IPS-18c (cell line): ENCODE results near the gene CENPO.

Experiments used
- H3K4me3 ChIP-seq: 2 replicates; pipeline ENCODE4 v1.7.0; 2013; ENCODE audit warnings: low read depth, mild to moderate bottlenecking, low read length, moderate library complexity; ENCODE audit not compliant: insufficient read depth
- H3K9me3 ChIP-seq: one replicate; pipeline ENCODE4 v1.6.1; 2013; ENCODE audit warnings: mild to moderate bottlenecking, low read length, moderate library complexity; ENCODE audit not compliant: control insufficient read depth, insufficient read depth

CENPO gene

GRCh38 chr2:24818721-24819167, 25.5 kb downstream of the CENPO start:
- Histone ChIP-seq H3K9me3 (no peaks in the 10 kb centered on the region), H3K4me3 (no peak overlapping the region)

GRCh38 chr2:24819442-24820174, 26.4 kb downstream of the CENPO start:
- Histone ChIP-seq H3K9me3 (no peaks in the 10 kb centered on the region), H3K4me3 (no peak overlapping the region)

DNA sequence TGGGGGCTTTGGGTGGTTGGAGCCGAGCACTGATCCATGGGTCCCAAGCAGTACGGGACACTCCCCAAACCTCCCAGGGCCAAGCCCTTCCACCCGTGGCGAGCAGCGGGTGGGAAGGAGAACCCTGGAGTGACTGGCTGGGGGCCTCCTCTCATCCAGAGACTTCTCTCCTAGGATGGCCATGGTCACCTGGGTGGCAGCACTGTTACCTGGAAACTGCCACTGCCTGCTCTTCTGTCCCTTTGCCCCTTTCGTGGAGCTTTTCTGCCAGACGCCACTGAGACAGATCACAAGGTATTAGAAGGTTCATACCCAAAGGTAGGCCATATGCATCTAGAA, 26.9 kb downstream of the CENPO start:
- Histone ChIP-seq H3K4me3 (no peak overlapping the region), H3K9me3 (no peaks in the 10 kb centered on the region)

DNA sequence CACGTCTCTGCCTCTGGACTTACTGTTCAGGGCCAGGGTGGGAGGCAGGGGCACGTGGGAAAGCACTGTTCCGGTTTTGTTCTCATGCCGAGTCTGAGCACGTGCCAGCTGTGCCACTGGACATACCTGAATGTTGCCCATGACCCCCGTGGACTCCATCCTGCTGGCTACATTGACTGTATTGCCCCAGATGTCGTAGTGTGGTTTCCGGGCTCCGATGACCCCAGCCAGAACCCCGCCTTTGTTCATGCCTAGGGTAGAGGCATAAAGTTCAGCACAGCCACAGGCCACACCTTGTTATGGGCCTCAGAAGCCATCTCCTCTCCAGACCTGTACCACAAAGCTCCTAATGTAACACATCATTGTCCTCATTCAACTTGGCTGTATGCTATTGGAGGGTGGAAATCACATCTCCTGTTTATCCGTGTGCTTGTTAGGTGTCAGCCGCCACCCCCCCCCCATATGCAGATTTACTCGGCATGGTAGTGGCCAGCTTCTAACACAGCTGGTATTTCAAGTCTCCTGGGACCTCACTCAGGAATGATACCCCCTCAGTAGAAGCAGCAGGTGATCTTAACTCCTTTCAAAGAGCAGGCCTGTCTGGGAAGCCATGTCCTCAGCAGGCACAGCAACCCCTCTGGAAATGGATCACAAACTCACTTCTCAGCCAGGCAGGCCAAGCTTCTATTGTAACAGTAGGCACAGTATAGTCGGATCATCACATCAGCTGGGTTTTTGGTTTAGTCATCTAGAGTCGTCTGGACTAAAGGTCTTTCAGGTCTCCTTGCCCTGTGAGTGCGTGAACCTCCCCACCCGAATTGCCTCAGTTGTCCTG, 27.6 kb downstream of the CENPO start:
- H3K4me3 ChIP-seq: peak overlapping the region; percentile 21; the same call in 1 of the 2 replicates
- H3K9me3 ChIP-seq: no peaks in the 10 kb centered on the region

DNA sequence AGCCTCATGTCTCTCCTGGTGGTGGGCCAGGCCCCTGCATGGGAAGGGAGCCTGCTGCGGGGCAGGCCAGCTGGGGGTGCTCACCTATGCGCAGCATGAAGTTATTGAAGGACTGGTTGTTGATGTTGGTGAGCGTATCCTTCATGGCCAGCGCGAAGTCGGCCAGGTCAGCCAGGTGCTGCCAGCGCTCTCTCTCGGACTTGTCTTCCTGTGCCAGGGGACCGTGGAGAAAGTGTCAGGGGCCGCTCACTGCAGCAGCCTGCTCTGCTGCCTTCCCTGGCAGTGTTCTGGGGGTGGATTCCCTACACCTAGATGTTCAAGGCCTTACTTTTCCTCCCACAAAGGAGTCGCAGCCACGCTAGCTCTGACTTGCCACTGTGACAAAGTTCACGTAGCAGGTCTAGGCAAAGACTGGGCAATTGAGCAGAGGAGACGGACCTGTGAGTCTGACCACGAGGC, 28.2 kb downstream of the CENPO start:
- peak overlapping the region; percentile 21; the same call in 1 of the 2 replicates for H3K4me3 ChIP-seq
- no peaks in the 10 kb centered on the region for H3K9me3 ChIP-seq

GRCh38 chr2:24822049-24822706, 29.0 kb downstream of the CENPO start:
- H3K4me3 ChIP-seq: no peak overlapping the region

GRCh38 chr2:24824071-24824588, 30.9 kb downstream of the CENPO start:
- no peak overlapping the region for H3K4me3 ChIP-seq

More at GRCh38 chr2:24822049-24822706, 29.0 kb downstream of the CENPO start:
- H3K9me3 ChIP-seq: no peaks in the 10 kb centered on the region

DNA sequence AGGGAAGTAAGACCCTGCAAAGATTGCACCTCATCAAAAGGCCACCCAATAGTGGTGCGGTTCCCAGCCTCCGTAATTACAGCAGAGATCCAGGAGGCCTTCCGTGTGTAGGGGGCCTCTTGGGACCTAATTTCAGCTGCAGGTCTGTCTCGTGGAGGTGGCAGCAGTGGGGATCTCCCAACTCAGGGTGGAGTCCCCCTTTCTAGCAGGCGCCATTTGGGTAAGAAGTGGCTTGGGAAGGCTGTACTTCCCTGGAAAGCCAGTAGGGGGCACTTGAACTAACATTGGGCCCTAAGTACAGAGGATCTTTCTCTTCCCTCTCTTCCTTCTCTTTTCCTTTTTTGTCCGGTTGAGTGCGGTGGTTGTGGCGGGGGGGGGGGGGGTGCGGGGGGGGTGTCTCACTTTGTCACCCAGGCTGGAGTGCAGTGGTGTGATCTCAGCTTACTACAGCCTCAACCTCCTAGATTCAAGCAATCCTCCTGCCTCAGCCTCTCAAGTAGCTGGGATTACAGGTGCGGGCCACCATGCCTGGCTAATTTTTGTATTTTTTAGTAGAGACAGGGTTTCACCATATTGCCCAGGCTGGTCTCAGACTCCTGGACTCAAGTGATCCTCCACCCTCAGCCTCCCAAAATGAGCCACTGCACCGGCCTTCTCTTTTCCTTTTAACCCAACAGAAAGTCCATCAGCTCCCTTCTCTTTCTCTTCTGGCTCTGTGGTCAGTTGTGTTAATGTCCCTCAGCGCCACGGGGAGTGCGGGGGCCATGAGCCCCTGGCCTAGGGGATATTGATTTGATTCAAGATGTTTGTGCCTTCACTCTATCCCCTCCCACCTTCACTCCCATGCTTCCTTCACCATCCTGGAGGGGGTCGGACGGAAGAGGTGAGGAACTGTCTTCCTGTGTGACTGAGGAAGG, 32.0 kb downstream of the CENPO start:
- no peak overlapping the region for H3K4me3 ChIP-seq
- no peaks in the 10 kb centered on the region for H3K9me3 ChIP-seq

More at GRCh38 chr2:24824071-24824588, 30.9 kb downstream of the CENPO start:
- no peaks in the 10 kb centered on the region for H3K9me3 ChIP-seq

DNA sequence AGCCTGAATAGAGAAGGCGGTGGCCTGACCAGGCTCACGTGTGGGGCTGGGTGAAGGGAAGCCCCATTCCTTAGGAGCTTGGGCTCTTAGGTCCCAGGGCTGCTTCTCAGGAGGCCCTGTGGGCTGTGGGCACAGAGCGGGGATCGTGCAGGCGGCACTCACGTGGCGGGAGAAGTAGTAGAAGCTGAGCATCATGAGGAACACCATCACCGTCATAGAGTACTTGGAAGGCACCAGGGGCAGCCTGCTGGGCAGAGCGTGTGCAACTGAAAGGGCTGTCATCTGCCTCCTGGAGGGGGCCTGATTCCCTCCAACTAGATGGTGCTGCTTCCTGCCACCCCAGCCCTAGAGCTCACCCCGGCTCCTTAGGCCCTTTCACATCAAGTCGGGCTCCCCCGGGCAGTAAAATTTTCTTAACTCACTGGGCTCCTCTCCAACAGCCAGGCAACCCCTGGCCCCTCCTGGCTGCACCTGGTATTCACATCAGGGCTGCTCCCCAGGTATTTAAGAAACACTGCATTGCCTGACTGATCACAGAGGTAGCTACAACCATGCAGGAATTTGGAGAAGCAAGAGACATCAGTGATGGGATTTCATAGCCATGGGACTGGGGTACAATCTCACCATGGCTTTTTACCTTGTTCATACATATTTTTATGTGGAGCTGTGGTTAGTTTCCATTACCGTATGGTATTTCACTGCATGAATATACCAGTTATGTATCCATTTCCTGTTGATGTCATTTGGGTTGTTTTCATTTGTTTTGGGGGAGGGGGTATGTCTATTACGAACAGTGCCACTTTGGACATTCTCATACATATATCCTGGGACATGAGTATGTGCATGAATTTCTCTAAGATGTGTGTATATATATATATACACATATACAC, 32.9 kb downstream of the CENPO start:
- Histone ChIP-seq H3K4me3 (no peak overlapping the region), H3K9me3 (no peaks in the 10 kb centered on the region)

- Histone ChIP-seq H3K4me3 (no peak overlapping the region), H3K9me3 (no peaks in the 10 kb centered on the region)
Measured at GRCh38 chr2:24826773-24827145, 33.5 kb downstream of the CENPO start.

- Histone ChIP-seq H3K4me3 (no peak overlapping the region), H3K9me3 (no peaks in the 10 kb centered on the region)
Measured at GRCh38 chr2:24827321-24828237, 34.4 kb downstream of the CENPO start.

GRCh38 chr2:24828238-24828996, 35.2 kb downstream of the CENPO start:
- Histone ChIP-seq H3K4me3 (no peak overlapping the region), H3K9me3 (no peaks in the 10 kb centered on the region)

- no peak overlapping the region for H3K4me3 ChIP-seq
- no peaks in the 10 kb centered on the region for H3K9me3 ChIP-seq
Measured at GRCh38 chr2:24830351-24830750, 37.1 kb downstream of the CENPO start.

- Histone ChIP-seq H3K9me3 (no peaks in the 10 kb centered on the region), H3K4me3 (no peak overlapping the region)
Measured at GRCh38 chr2:24830786-24831185, 37.6 kb downstream of the CENPO start.
